H1 (cell line): ENCODE data around the gene STAC. TPM values are rescaled to one million over a fixed set of nuclear protein-coding genes. Genes with fewer than 3 reads are reported as not detected.

ENCODE experiments used
- CTCF ChIA-PET: fragments of 300-600 bp; sonication (Branson Sonifier 250); formaldehyde crosslinking; loops from one replicate; lab custom pipeline; 2021; ENCODE audit not compliant: partially characterized antibody; lab: Charles Lee
- POLR2A ChIA-PET: fragments of 300-600 bp; sonication (Branson Sonifier 250); formaldehyde crosslinking; loops from one replicate; lab custom pipeline; 2021; ENCODE audit warnings: inconsistent platforms; ENCODE audit not compliant: partially characterized antibody; lab: Charles Lee
- DNase-seq, 2 experiments: peaks; one replicate each; pipeline versions ENCODE4 v3.0.0 to v3.0.0-alpha.2; 2010 to 2022; ENCODE audit warnings: low spot score in 2 of 2, low read depth in 1 of 2, mixed read lengths in 1 of 2
- FAIRE-seq: peaks from 2 replicates; lab custom pipeline; 2011; peaks lifted over from hg19 to GRCh38; lab: Jason Lieb, UNC
- H2AFZ ChIP-seq: 2 replicates; pipeline ENCODE4 v1.8.1; 2012; ENCODE audit warnings: low read length, inconsistent platforms
- H2AK5ac ChIP-seq: 2 replicates; pipeline ENCODE4 v1.6.1; 2013; ENCODE audit warnings: low read depth, low read length
- H2BK120ac ChIP-seq: replicated peaks from 2 replicates; pipeline ENCODE3; 2013; ENCODE audit warnings: low read depth, low read length, inconsistent platforms
- H2BK12ac ChIP-seq: 2 replicates; pipeline ENCODE4 v1.6.1; 2013; ENCODE audit warnings: low read depth, low read length
- H2BK15ac ChIP-seq: 2 replicates; pipeline ENCODE4 v1.6.1; 2013; ENCODE audit warnings: low read length
- H2BK20ac ChIP-seq: 2 replicates; pipeline ENCODE4 v1.6.1; 2013; ENCODE audit warnings: low read length
- H2BK5ac ChIP-seq: 2 replicates; pipeline ENCODE4 v1.6.1; 2013; ENCODE audit warnings: low read depth, low read length
- H3K14ac ChIP-seq: 2 replicates; pipeline ENCODE4 v1.6.1; 2013; ENCODE audit warnings: inconsistent platforms; ENCODE audit not compliant: insufficient read length
- H3K18ac ChIP-seq: 2 replicates; pipeline ENCODE4 v1.6.1; 2013; ENCODE audit warnings: low read length; ENCODE audit errors: extremely low read depth
- H3K23ac ChIP-seq: 2 replicates; pipeline ENCODE4 v1.6.1; 2013; ENCODE audit warnings: inconsistent platforms; ENCODE audit not compliant: insufficient read length
- H3K23me2 ChIP-seq: 2 replicates; pipeline ENCODE4 v1.6.1; 2013; ENCODE audit warnings: low read depth, low read length
- H3K27ac ChIP-seq: 2 replicates; pipeline ENCODE4 v1.6.1; 2011; ENCODE audit warnings: low read depth, low read length, inconsistent platforms
- H3K27me3 ChIP-seq, 4 experiments: replicated peaks in 1 of 4; 1 replicate in 1 of 4; 2 replicates in 3 of 4; pipeline versions ENCODE4 v1.6.1 to v1.8.1; 2011 to 2013; ENCODE audit warnings: low read length in 3 of 4, mild to moderate bottlenecking in 3 of 4, inconsistent platforms in 2 of 4, mixed read lengths in 2 of 4, moderate library complexity in 1 of 4; ENCODE audit not compliant: control insufficient read depth in 3 of 4, insufficient read depth in 3 of 4; ENCODE audit errors: extremely low read depth in 1 of 4
- H3K36me3 ChIP-seq, 4 experiments: 2 replicates each; pipeline versions ENCODE4 v1.6.1 to v1.8.1; 2011 to 2013; ENCODE audit warnings: mild to moderate bottlenecking in 4 of 4, low read length in 3 of 4, moderate library complexity in 2 of 4, control low read depth in 1 of 4, inconsistent platforms in 1 of 4; ENCODE audit not compliant: insufficient read depth in 4 of 4, control insufficient read depth in 2 of 4
- H3K4ac ChIP-seq: replicated peaks from 2 replicates; pipeline ENCODE3; 2013; ENCODE audit warnings: low read length, low read depth, mixed read lengths, inconsistent platforms; ENCODE audit not compliant: insufficient read length
- H3K4me1 ChIP-seq, 4 experiments: replicated peaks in 1 of 4; 1 replicate in 1 of 4; 2 replicates in 3 of 4; pipeline versions ENCODE4 v1.6.1 to v1.8.1; 2011 to 2013; ENCODE audit warnings: low read length in 3 of 4, inconsistent platforms in 2 of 4, mixed read lengths in 1 of 4; ENCODE audit not compliant: insufficient read depth in 4 of 4, control insufficient read depth in 3 of 4
- H3K4me2 ChIP-seq, 2 experiments: 2 replicates each; pipeline versions ENCODE4 v1.6.1 to v1.8.1; 2011 to 2013; ENCODE audit warnings: low read depth in 2 of 2, low read length in 2 of 2, control low read depth in 1 of 2, inconsistent platforms in 1 of 2, mild to moderate bottlenecking in 1 of 2; ENCODE audit not compliant: insufficient read depth in 1 of 2
- H3K4me3 ChIP-seq, 4 experiments: fragments of 200-600, 300-600 bp in 1 of 4; sonication (generic), shearing (Covaris generic), sonication (Bioruptor Twin) in 1 of 4; 2 replicates each; pipeline versions ENCODE4 v1.5.1 to v1.8.1; 2011 to 2016; ENCODE audit warnings: low read length in 4 of 4, low read depth in 3 of 4, control low read depth in 2 of 4, inconsistent platforms in 2 of 4, mild to moderate bottlenecking in 2 of 4, mixed read lengths in 1 of 4, moderate library complexity in 1 of 4; ENCODE audit not compliant: insufficient read depth in 2 of 4; ENCODE audit errors: extremely low read depth in 1 of 4
- H3K56ac ChIP-seq: replicated peaks from 2 replicates; pipeline ENCODE3; 2013; ENCODE audit warnings: low read depth, mild to moderate bottlenecking, mixed read lengths, low read length, inconsistent platforms; ENCODE audit not compliant: insufficient read length
- H3K79me1 ChIP-seq: 2 replicates; pipeline ENCODE4 v1.6.1; 2013; ENCODE audit warnings: low read depth, low read length, control low read depth
- H3K79me2 ChIP-seq, 2 experiments: 2 replicates each; pipeline versions ENCODE4 v1.6.1 to v1.8.1; 2012 to 2013; ENCODE audit warnings: low read length in 2 of 2, mild to moderate bottlenecking in 2 of 2, inconsistent platforms in 1 of 2; ENCODE audit not compliant: insufficient read depth in 2 of 2, control insufficient read depth in 1 of 2
- H3K9ac ChIP-seq, 4 experiments: replicated peaks in 1 of 4; 1 replicate in 1 of 4; 2 replicates in 3 of 4; pipeline versions ENCODE4 v1.6.1 to v1.8.1; 2011 to 2013; ENCODE audit warnings: low read depth in 3 of 4, low read length in 3 of 4, control low read depth in 2 of 4, mild to moderate bottlenecking in 2 of 4, moderate library complexity in 2 of 4, inconsistent platforms in 1 of 4; ENCODE audit errors: extremely low read depth in 1 of 4
- H3K9me3 ChIP-seq, 2 experiments: 2 replicates each; pipeline versions ENCODE4 v1.6.1 to v1.8.1; 2012 to 2013; ENCODE audit warnings: mild to moderate bottlenecking in 2 of 2, moderate library complexity in 2 of 2, control low read depth in 1 of 2, inconsistent platforms in 1 of 2, low read depth in 1 of 2, low read length in 1 of 2, mixed read lengths in 1 of 2; ENCODE audit not compliant: insufficient read depth in 2 of 2
- H4K20me1 ChIP-seq, 2 experiments: replicated peaks in 1 of 2; 2 replicates each; pipeline versions ENCODE3 to v1.8.1; 2011 to 2013; ENCODE audit warnings: inconsistent platforms in 2 of 2, low read length in 2 of 2, mild to moderate bottlenecking in 1 of 2; ENCODE audit not compliant: insufficient read depth in 2 of 2, control insufficient read depth in 1 of 2
- H4K5ac ChIP-seq: 2 replicates; pipeline ENCODE4 v1.6.1; 2013; ENCODE audit warnings: low read length, low read depth, mixed read lengths, inconsistent platforms; ENCODE audit not compliant: insufficient read length
- H4K8ac ChIP-seq: 2 replicates; pipeline ENCODE4 v1.8.0; 2013; ENCODE audit warnings: mild to moderate bottlenecking, moderate library complexity, low read length, inconsistent platforms; ENCODE audit not compliant: insufficient read depth; ENCODE audit errors: extremely low read depth
- H4K91ac ChIP-seq: replicated peaks from 2 replicates; pipeline ENCODE3; 2013; ENCODE audit warnings: low read length, mixed read lengths, inconsistent platforms; ENCODE audit not compliant: insufficient read length
- CBX8 ChIP-seq: fragments of 300-800, 300-1000 bp; sonication (generic); IDR thresholded peaks from 2 replicates; pipeline ENCODE4 v1.7.1; 2016; ENCODE audit warnings: low read depth, low read length, borderline replicate concordance
- EGR1 ChIP-seq: IDR thresholded peaks from 2 replicates; pipeline ENCODE4 v1.6.1; 2011; ENCODE audit warnings: low read depth, low read length, borderline replicate concordance
- GTF2F1 ChIP-seq: IDR thresholded peaks from 2 replicates; pipeline ENCODE4 v1.6.1; 2012; ENCODE audit warnings: low read depth, low read length, improper control_type of control experiment, borderline replicate concordance
- JUND ChIP-seq: IDR thresholded peaks from 2 replicates; pipeline ENCODE4 v1.6.1; 2011; ENCODE audit warnings: mild to moderate bottlenecking, improper control_type of control experiment, low read length
- SIN3A ChIP-seq, 2 experiments: IDR thresholded peaks in 1 of 2; conservative IDR thresholded peaks in 1 of 2; 2 replicates each; pipeline ENCODE4 v1.6.1; 2011 to 2012; ENCODE audit warnings: low read length in 2 of 2, improper control_type of control experiment in 1 of 2, low read depth in 1 of 2, mild to moderate bottlenecking in 1 of 2
- WGBS, 2 experiments: shearing (Covaris generic) in 1 of 2; methylation state at CpG; one replicate each; pipeline versions ENCODE4 v1.1.6 to v1.1.7; 2013 to 2015; ENCODE audit warnings: low lambda C conversion rate in 2 of 2, mixed read lengths in 2 of 2, inconsistent platforms in 1 of 2, low coverage in 1 of 2, missing lambda C conversion rate in 1 of 2; ENCODE audit not compliant: insufficient replicate concordance in 2 of 2, insufficient coverage in 1 of 2, insufficient read length in 1 of 2; ENCODE audit errors: extremely low coverage in 1 of 2, missing lambda C conversion rate in 1 of 2; 5-methylcytosine and 5-hydroxymethylcytosine counted together
- polyA plus RNA-seq, 7 experiments: library from polyadenylated mRNA; depleted of rRNA in 3 of 7; stranded (reverse) in 5 of 7; unstranded in 2 of 7; fragments of >200 nt in 5 of 7; fragments of 200-250 nt in 2 of 7; gene quantifications; 1 replicate in 5 of 7; 2 replicates in 1 of 7; 4 replicates in 1 of 7; pipeline versions ENCODE4 v1.2.1 to v1.2.3, GENCODE V29; 2011 to 2013; ENCODE audit warnings: missing spikeins in 2 of 7, mixed read lengths in 2 of 7
- total RNA-seq: library from RNA; stranded (reverse); fragmentation: NEBNext Ultra II Directional; extraction: Animal tissue kit (Norgen Biotek cat#: 25700); gene quantifications from 2 replicates; pipeline ENCODE4 v1.2.1, GENCODE V29; 2021

STAC gene
- total and polyA plus RNA-seq, 2 of the 8 experiments (the other 6 are each of a cell fraction or from before 2014, with no cell fraction given): 8.0 to 18.1 TPM

- no peak overlapping the region for H2BK20ac ChIP-seq
- H4K20me1 ChIP-seq: no peaks in the 10 kb centered on the region
- H2BK12ac ChIP-seq: 0 out of 2 replicates have a peak overlapping the region, but pooled peaks have one; percentile 72
- H3K18ac ChIP-seq: no peak overlapping the region
- DNase-seq (no peak), FAIRE-seq (no peak)
- no peak overlapping the region for H3K9ac ChIP-seq
- ChIA-PET CTCF (no interaction called here), POLR2A (no interaction called here)
- no peak overlapping the region for H2AK5ac ChIP-seq
- H4K5ac ChIP-seq: no peak overlapping the region
- H2AFZ ChIP-seq: no peak overlapping the region
- H3K4ac ChIP-seq: no peak overlapping the region
- 0 out of 2 replicates have a peak overlapping the region, but pooled peaks have one; percentile 16 for H2BK5ac ChIP-seq
- no peak overlapping the region for H3K27ac ChIP-seq
- no peak overlapping the region for H3K14ac ChIP-seq
- no peak overlapping the region for H4K8ac ChIP-seq
- H3K4me1 ChIP-seq: peaks cover 2 to 5% (median 4%) of the 10 kb centered on the region in 4 experiments; a peak in 5 of 7 replicates
- no peak overlapping the region; a peak in 1 of 4 replicates for H3K4me2 ChIP-seq
- no peaks in the 10 kb centered on the region for H3K27me3 ChIP-seq
- no peaks in the 10 kb centered on the region for H3K23me2 ChIP-seq
- no peaks in the 10 kb centered on the region for H3K79me2 ChIP-seq
- H3K4me3 ChIP-seq: no peak overlapping the region
- no peak for TF ChIP-seq SIN3A (conservative IDR thresholded peaks at IDR 0.05 in 1 of 2, IDR thresholded peaks at IDR 0.05 in 1 of 2; ENCODE audit: low read depth in 1 of 2, low read length in 2 of 2)
- no peak for TF ChIP-seq CBX8
- 0 out of 2 replicates have a peak, but pooled peaks have one; percentile 13 for TF ChIP-seq EGR1
- peak; percentile 87; the same call in 1 of the 2 replicates for TF ChIP-seq JUND
- TF ChIP-seq GTF2F1: no peak
- H3K56ac ChIP-seq: no peak overlapping the region
- no peak overlapping the region for H3K23ac ChIP-seq
- no peak overlapping the region for H4K91ac ChIP-seq
- 50% methylated on average over 2 of the region's 2 CpGs; no CpG with 5 or more reads in 1 of the 2 experiments for WGBS, 2 experiments
- H2BK15ac ChIP-seq: no peak overlapping the region
- H3K9me3 ChIP-seq: 0 out of 4 replicates have a peak, but pooled peaks cover 0 to 2% of the 10 kb centered on the region in 2 experiments
- no peaks in the 10 kb centered on the region for H3K79me1 ChIP-seq
- H3K36me3 ChIP-seq: no peaks in the 10 kb centered on the region
- H2BK120ac ChIP-seq: no peak overlapping the region
These were observed 17.3 kb upstream of the STAC start for GRCh38 chr3:36362973-36363372.
